HG02588 (cell line): ENCODE results near the gene PLA2G4B.
"Not testable (repeated sequence)": the region's sequence is repeated elsewhere in the genome, so short reads cannot be mapped to it uniquely, and the experiment has no call there.

Experiments used
- ATAC-seq: cut with Tn5 transposase; IDR thresholded peaks from one replicate; pipeline ENCODE4 v1.9.1; 2021; ENCODE audit warnings: mild to moderate bottlenecking, moderate library complexity; ENCODE audit not compliant: unreplicated experiment

The PLA2G4B gene

GRCh38 chr15:41827290-41827879, 11.3 kb upstream of the PLA2G4B start:
- ATAC-seq = no peak

- ATAC-seq = peak; percentile 74
Observed at GRCh38 chr15:41827880-41828806, 10.5 kb upstream of the PLA2G4B start, which contains the start of gene JMJD7. TSS of gene JMJD7 (plus strand) at chr15:41828092. CDS start at chr15:41828125, 33 bp downstream.

GRCh38 chr15:41828807-41829141, 9.9 kb upstream of the PLA2G4B start:
- no peak for ATAC-seq

- no peak for ATAC-seq
Observed at GRCh38 chr15:41829959-41830646, 8.5 kb upstream of the PLA2G4B start.

- ATAC-seq = not testable (repeated sequence)
Observed at GRCh38 chr15:41831291-41831690, 7.4 kb upstream of the PLA2G4B start.

- no peak for ATAC-seq
Observed at GRCh38 chr15:41832208-41832607, 6.4 kb upstream of the PLA2G4B start.

- no peak for ATAC-seq
Observed at GRCh38 chr15:41832875-41833274, 5.8 kb upstream of the PLA2G4B start.

- no peak for ATAC-seq
Observed at GRCh38 chr15:41834096-41834495, 4.6 kb upstream of the PLA2G4B start.

GRCh38 chr15:41836073-41836472, 2.6 kb upstream of the PLA2G4B start:
- no peak for ATAC-seq

- no peak for ATAC-seq
Observed at GRCh38 chr15:41836713-41837454, 1.8 kb upstream of the PLA2G4B start.

- ATAC-seq = no peak
Observed at GRCh38 chr15:41839781-41840491, 1.3 kb downstream of the PLA2G4B start.

GRCh38 chr15:41840673-41841072, 2.0 kb downstream of the PLA2G4B start:
- ATAC-seq = no peak

- no peak for ATAC-seq
Observed at GRCh38 chr15:41841131-41841530, 2.5 kb downstream of the PLA2G4B start.

GRCh38 chr15:41842229-41842628, 3.6 kb downstream of the PLA2G4B start:
- ATAC-seq = no peak

- ATAC-seq = no peak
Observed at GRCh38 chr15:41843571-41843970, 4.9 kb downstream of the PLA2G4B start.

- no peak for ATAC-seq
Observed at GRCh38 chr15:41844814-41845213, 6.2 kb downstream of the PLA2G4B start.

GRCh38 chr15:41847206-41847605, 8.6 kb downstream of the PLA2G4B start:
- no peak for ATAC-seq

GRCh38 chr15:41847981-41848380, 9.3 kb downstream of the PLA2G4B start:
- ATAC-seq = no peak

- no peak for ATAC-seq
Observed at GRCh38 chr15:41848631-41849030, 10.0 kb downstream of the PLA2G4B start.

GRCh38 chr15:41849204-41849603, 10.6 kb downstream of the PLA2G4B start:
- ATAC-seq = no peak
